Hepatocyte (in vitro differentiated cells): ENCODE results near the gene RPH3AL.

Experiments
- CTCF ChIP-seq: fragments of 200-600 bp; sonication (generic); IDR thresholded peaks from 2 replicates; pipeline ENCODE4 v1.5.1; 2016; ENCODE audit warnings: antibody characterized with exemption, mild to moderate bottlenecking; ENCODE audit not compliant: poor library complexity
- EZH2 ChIP-seq: fragments of 200-600 bp; sonication (generic); IDR thresholded peaks from 2 replicates; pipeline ENCODE4 v1.6.1; 2016; ENCODE audit warnings: antibody characterized with exemption, mild to moderate bottlenecking, borderline replicate concordance
- EZH2phosphoT487 ChIP-seq: fragments of 200-600 bp; sonication (generic); IDR thresholded peaks from one replicate; pipeline ENCODE4 v1.6.1; 2018; ENCODE audit warnings: antibody characterized with exemption, mild to moderate bottlenecking, low read depth, moderate library complexity; ENCODE audit not compliant: unreplicated experiment, severe bottlenecking

GRCh38 chr17:394718-395095 lies 42.1 kb upstream of the RPH3AL start:
- TF ChIP-seq CTCF: no peak
- no peak for TF ChIP-seq EZH2
- no peak for TF ChIP-seq EZH2phosphoT487
